C4-2B (cell line): ENCODE results near the gene TBX2.

Source experiments
- CTCF ChIP-seq: fragments of 450-650 bp; conservative IDR thresholded peaks from 2 replicates; pipeline ENCODE4 v1.5.1; 2017; ENCODE audit warnings: mild to moderate bottlenecking
- ZFX ChIP-seq: fragments of 450-650 bp; IDR thresholded peaks from 2 replicates; pipeline ENCODE4 v1.6.1; 2017

GRCh38 chr17:61388561-61389356, 10.9 kb upstream of the TBX2 start:
- TF ChIP-seq CTCF (no peak), ZFX (no peak)
